Vagina (tissue), 2 donors: ENCODE results near the gene TLE4.

Experiments used
- CTCF ChIP-seq, 3 experiments: fragments of 450-650 bp in 2 of 3; fragments of 200-600 bp in 1 of 3; sonication (generic) in 1 of 3; IDR thresholded peaks; one replicate each; pipeline ENCODE4 v1.5.1; 2017 to 2019; ENCODE audit warnings: antibody characterized with exemption in 3 of 3, mild to moderate bottlenecking in 2 of 3, moderate library complexity in 2 of 3
- POLR2A ChIP-seq, 2 donors: fragments of 450-650 bp; IDR thresholded peaks; one replicate each; pipeline ENCODE4 v1.6.1; 2017; ENCODE audit warnings: antibody characterized with exemption in 2 of 2, mild to moderate bottlenecking in 2 of 2, moderate library complexity in 2 of 2

GRCh38 chr9:79694208-79694607, 122.4 kb downstream of the TLE4 start:
- no peak for TF ChIP-seq CTCF (IDR thresholded peaks at IDR 0.05)
- TF ChIP-seq POLR2A (IDR thresholded peaks at IDR 0.05) = no peak
